ENCODE results near the gene CACTIN.
"Not testable (repeated sequence)": the region's sequence is repeated elsewhere in the genome, so short reads cannot be mapped to it uniquely, and the experiment has no call there.

Gene CACTIN

DNA sequence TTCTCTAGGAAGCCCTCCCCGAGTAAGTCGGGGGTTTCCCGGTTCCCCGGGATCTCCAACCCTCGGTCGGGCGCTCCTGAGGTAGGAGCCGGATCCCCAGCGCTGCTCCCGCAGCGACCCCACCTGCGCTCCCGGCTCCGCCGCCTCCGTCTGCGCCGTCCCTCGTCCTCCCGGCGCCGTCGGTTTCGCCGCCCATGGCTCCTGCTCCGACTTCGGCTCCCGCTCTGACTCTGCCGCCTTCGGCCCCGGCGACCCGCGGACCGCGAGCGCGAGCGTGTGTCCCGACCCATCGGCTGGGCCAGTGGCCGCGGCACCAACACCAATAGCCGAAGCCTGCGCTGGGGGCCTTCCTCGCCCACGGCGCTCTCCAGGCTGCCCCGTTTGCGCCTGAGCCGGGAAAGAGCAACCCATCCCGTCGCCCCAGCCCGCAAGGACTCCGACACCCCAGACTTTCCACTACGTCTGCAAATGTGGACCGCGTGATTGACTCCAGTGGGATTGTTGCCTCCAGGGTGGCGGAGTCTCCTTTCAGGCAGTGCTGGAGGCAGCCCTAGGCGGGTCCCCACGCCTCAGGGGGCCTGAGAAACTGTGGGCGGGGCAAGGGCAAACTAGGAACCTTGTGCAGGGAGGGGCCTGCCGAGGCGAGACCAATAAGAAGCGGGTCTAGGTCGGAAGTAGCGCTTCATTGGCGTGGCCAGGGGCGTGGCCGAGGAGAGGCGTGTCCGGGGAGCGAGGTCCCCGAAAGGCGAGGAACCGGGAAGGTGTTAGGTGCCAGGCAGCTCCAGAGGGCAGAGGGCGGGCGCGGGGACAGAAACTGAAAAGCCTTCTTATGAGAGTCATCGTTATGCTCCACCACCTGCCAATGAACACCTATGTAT, at the start of gene CACTIN:
TSS of gene CACTIN (minus strand) at position 318 of the 878 bp plus-strand sequence. CDS start at position 290, 28 bp downstream.
- DNase-seq (ENCODE audit: low spot score): peak; percentile 99

DNA sequence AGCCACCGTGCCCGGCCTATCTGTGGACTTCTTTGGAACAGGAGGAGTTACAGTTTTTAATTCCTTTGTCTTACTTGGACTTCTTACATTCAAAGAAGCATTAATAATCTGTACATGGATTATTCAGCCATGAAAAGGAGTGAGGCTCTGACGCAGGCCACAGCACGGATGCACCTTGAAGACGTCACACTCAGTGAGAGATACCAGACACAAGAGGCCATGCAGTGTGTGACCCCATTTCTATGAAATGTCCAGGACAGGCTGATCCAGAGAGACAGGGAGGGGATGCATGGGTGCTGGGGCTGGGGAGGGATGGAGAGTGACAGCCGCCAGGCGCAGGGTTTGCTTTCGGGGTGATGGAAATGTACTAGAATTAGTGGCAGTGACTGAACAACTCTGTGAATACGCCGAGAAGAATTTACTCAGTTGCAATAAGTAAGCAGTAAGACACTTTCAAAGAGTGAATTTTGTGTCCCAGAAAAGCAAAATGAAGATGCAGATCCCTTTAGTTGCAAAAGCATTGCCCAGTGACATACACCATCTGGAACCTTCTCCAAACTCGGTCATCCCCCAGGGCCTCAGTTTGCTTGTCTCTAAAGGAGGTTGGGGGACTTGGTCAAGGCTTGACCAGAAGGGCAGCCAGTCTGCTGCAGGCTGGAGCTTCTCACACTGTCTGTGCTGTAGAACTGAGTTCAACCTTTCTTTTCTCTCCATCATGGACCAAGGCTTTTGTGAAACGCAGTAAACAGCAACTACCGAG, 48.4 kb upstream of the CACTIN start:
- no peak for DNase-seq (ENCODE audit: low spot score)

DNA sequence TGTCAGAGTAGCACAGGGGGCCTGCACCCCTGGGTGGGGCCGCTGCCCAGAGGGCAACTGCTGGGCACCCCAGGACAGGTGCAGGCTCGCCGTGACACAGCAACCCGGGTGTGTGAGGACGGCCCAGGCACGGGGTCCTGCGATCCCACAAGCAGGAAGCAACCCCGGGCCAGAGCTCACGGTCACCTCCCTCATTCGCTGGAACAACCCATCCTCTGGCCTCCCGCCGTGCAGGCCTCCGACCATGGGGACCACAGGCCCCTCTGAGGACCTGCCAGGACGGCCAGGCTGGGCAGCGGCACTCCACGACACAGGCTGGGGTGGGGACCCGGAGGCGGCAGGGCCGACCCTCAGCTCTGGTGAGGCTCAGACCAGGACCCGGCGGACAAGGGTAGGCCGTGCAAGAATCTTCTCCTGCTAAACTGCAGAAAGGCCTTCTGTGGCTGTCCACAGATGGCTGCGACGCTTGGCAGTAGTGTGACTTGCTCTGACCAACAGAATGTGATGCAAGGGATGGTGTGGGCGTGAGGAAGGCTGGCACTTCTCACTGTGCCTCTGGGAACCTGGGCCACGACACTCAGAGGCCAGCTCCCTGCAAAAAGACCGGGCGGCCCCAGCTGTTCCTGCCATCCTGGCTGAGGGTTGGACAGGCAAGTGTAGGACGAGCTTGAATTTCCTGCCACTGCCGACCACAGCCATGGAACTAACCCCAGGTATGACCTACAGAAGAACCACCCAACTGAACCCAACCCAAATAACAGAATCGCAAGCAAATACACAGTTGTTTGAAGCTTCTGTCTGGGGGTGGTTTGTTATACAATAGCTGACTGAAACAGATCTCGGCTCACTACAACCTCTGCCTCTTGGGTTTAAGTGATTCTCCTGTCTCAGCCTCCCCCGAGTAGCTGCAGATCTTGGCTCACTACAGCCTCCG, 47.2 kb upstream of the CACTIN start:
- no peak for DNase-seq (ENCODE audit: low spot score)

DNA sequence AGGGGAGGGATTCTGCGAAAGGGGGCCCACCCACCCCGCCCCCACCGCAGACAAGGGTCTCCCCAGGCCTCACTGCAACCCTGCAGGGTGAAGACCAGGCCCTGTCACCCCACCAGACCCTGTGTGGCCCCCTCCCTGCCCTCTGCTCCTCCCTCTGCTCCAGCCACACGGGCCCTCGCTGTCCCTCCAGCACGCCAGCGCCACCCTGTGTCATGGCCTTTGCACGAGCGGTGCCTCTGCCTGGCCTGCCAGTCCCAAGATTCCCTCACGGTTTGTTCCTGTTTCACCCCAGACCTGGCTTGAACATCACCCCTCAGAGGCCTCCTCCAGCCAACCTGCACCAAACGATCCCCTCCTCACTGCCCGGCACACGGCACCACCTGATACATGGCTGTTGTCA, 46.4 kb upstream of the CACTIN start:
- DNase-seq (ENCODE audit: low spot score): no peak

DNA sequence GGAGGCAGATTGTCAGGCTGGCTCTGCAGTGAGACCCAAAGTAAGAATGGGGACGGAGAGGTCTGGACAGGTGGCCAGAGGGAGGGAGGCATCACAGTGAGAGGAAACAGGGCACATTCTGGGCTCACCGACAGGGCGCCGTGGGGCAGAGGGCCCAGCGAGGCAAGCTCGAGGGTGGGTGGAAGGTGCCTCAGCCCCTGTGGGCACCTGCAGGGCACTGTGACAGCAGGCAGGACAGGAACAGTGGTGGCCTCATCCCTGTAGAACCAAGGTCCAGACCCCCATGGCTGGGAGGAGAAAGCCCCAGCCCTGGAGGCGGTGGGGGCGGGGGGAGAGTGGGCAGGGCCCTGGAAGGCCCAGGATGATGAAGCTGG, 46.0 kb upstream of the CACTIN start:
- no peak for DNase-seq (ENCODE audit: low spot score)

DNA sequence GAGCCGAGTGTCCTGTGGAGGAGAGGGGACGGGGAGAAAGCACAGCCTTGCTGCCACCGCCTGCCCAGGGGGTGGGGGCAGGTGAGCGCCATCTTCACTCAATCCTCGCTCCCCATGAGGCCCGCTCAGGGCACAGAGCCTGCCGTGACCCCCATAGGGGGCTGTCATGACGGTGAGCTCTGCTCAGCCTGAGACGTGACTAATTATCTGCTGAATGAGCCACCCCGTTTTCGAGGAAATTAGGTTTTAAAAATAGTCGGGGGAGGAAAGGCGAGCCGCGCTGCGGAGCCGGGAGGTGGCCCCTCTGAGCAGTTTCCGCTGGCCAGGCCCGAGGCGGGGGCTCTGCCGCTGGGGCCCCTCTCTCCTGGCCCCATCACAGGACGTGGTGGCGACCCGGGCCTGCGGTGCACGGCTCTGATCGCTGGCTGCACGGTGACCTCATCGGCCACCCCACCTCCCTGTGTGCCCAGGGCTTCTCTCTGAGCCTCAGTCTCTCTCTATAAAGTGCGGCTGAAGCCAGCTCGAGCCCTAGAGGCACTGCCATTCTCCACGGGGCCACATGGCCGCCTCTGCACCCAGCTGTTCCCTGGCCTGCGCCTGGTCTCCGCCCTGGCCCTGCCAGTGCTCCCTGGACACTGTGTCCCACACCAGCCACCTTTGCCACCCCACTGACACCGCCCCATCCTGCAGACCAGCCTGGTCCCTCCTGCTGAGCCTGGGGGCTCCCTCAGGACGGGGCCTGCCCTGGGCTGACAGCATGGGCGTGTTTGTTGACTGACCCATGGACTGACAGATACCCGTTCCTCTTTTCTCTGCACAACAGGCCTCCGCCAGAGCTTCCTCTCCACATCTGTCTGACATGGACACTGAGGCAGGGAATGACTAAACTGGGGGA, 45.3 kb upstream of the CACTIN start:
- peak; percentile 49 for DNase-seq (ENCODE audit: low spot score)

DNA sequence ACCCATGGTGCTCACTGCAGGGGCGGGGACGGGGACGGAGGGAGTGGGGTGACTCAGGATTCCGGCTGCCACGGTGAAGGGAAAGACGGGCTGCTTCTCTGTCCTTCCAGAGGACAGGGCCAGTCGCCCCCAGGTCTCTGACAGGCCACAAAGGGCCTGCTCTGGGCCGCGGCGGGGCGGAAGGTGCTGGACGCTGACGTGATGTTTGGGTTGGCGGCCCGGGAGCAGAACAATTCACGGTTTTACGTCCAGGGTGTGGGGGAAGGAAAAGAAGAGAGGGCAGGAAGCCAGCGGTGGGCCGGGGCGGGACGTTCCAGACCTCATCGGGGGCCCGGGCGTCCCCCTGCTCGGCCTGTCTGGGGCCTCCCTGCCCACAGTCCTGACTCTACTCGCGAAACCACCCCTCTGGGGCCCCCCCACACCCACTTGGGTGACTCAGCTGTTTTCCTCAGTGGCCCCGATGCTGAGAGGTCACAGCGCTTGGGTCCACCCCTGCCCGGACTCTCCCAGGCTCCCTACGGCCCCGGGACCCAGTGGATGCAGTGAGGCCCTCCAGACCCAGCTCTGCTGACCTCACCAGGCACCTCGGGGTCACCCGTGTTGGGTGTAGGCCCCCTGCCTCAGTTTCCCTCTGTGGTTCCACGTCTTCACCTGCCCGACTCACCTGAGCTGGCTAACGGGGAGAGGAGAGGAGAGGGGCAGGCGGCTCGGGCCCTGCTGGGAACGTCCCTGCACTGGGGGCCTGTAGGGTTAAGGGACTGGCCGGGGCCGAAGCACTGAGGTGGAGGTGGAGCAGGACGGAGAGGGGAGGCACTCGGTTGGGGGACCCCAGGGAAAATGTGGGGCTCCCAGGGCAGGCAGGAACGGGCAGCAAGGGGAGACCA, 44.4 kb upstream of the CACTIN start:
- peak; percentile 29 for DNase-seq (ENCODE audit: low spot score)

DNA sequence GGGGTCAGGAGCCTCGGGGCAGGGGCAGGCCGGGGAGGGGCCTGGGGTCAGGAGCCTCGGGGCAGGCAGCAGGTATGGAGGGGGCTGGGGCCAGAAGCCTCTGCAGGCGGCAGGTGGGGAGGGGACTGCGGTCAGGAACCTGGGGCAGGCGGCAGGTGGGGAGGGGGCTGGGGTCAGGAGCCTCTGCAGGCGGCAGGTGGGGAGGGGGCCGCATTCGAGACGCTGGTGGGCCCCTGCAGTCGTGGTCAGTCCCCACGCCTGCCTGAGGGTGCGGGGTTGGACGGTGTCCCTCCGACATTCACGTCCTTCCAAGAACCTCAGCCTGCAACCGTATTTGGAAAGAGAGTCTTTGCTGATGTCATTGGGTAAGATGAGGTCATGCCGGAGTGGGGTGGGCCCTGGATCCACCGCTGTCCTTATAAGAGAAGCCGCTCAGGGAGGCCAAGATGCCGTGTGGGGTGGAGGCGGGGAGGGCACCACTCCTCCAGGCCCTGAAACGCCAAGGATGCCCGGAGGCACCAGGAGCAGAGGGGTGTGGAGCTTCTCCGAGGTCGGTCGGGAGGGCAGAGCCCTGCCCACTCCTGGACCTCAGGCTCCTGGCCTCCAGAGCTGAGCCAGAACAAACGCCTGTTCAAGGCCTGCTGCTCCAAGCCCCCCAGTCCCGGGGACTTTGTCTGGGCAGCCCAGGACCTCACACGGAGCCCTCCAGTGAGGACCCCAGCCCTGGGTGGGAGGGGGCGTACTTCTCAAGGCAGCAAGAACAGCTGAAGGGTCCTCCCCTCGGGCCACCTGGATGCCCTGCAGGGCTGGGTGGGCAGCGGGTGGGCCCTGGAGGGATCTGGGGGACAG, 43.6 kb upstream of the CACTIN start:
- DNase-seq (ENCODE audit: low spot score): no peak

DNA sequence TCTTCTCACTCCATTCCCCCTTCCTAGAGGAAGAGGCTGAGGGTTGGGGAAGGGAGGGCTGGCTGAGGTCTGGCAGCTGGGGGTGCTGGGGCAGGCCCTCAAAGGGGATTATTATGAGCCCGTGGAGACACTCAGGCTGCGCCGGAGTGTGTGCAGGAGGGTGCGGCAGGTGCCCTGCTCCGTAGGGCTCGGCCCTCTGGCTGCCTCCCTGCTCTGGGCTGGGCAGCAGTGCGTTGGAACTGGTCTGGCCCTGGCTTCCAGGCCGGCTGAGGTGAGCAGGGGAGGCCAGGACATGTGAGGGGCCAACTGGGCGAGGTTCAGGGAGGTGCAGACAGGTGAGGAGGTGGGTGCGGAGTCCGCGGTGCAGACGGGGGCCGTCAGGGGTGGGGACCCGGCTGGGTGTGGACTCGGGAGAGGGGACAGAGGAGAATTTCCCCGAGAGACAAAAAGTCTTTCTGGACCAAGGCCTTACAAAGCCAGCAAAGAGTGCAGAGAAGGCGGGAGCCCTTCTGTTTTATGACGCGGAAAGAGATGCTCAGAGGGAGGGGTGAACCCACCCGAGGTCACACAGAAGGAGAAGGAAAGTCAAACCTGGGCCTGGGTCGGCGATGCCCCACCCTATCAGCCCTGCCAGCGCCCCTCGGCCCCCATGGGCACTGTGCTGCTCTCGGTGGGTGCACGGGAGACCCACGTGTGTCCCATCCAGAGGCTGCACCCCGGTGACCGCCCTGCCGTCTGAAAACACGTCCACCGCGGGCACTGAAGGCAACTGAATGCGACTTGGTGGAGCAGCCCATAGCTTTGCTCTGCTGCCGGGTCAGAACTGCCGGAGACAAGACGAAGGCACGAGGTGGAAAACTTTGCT, 42.7 kb upstream of the CACTIN start:
- DNase-seq (ENCODE audit: low spot score): no peak

DNA sequence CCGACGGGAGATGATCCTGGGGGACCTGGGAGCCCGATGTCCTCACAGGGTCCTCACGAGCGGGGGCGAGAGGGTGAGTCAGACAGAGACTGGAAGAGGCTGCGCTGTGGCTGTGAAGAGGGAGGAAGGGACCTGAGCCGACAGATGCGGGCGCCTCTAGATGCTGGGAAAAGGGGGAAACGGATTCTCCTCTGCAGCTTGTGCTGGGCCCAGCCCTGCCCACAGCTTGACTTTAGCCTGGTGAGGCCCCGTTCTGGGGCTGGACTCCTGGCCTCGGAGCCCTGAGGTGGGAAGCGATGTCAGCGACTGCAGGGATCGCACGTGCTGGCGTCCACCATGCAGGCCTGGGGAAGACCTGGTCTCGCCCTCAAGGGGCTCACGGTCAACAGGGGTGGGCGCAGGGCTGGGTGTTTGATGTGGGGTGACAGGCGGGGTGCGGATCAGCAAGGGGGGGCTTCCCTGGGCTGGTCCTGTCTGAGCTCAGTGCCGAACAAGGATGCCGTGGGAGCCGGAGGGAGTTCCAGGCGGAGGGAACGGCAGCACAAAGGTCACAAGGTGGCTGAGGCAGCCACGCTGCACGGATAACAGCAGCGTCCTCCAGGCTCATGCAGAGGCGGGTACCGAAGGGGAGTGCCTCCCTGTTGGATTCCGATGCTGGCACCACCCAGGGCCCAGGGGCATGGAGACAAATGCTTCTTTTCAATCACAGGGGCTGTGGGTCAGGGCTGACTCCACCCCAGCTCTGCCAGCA, 41.9 kb upstream of the CACTIN start:
- no peak for DNase-seq (ENCODE audit: low spot score)

DNA sequence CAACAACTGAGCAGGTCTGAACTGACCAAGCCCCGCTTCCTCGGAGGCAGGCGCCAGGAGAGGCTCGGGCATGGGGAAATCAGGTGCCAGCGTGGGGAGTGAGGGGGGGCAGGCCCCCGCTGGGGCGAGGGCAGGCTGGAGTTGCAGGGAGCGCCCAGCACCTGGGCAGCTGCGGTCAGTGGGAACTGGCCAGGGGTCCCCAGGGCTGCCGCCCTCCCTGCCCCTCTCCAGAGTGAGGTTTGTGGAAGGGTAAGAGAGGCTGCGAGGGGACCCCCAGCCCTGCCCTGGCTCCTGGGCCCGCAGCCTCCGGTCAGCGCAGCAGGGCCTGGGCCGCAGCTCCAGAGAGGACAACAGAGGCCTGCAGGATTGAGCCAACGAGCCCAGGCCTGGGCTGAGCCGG, 41.2 kb upstream of the CACTIN start:
- DNase-seq (ENCODE audit: low spot score): no peak

DNA sequence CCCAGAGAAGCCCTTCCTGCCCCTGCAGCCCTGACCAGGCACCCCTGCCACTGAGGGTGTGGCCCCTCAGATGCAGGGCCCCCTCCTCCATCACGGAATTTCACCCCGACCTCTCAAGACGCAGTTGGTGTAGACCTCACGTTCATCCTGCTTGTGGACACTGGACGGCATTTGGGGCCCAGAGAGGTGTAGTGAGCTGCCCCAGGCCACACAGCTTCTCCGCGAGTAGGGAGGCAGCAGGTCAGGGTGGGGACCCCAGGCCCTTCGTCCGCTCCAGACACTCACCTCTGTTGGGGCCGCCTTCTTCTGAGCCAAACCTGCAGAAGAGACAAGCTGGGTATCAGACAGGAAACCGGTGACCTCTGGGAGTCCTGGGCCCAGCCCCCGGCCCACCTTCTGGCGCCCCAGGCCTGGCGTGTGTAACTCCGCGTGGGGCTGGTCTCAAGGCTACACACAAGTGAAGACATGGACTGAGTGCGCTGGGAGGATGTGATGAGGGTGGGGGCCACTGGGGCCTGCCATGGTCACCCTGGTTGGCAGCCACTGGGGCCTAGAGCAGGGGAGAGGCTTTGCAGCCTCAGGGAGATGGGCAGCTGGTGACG, 40.5 kb upstream of the CACTIN start:
- no peak for DNase-seq (ENCODE audit: low spot score)

DNA sequence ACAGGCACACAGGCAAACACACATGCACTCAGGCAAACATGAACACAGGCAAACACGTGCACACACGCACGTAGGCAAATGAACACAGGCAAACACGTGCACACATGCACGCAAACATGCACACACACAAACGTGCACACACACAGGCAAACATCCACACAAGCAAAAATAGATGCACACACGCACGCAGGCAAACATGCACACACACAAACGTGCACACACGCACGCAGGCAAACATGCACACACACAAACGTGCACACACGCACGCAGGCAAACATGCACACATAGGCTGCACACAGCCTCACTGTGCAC, 39.9 kb upstream of the CACTIN start:
- DNase-seq (ENCODE audit: low spot score): not testable (repeated sequence)

DNA sequence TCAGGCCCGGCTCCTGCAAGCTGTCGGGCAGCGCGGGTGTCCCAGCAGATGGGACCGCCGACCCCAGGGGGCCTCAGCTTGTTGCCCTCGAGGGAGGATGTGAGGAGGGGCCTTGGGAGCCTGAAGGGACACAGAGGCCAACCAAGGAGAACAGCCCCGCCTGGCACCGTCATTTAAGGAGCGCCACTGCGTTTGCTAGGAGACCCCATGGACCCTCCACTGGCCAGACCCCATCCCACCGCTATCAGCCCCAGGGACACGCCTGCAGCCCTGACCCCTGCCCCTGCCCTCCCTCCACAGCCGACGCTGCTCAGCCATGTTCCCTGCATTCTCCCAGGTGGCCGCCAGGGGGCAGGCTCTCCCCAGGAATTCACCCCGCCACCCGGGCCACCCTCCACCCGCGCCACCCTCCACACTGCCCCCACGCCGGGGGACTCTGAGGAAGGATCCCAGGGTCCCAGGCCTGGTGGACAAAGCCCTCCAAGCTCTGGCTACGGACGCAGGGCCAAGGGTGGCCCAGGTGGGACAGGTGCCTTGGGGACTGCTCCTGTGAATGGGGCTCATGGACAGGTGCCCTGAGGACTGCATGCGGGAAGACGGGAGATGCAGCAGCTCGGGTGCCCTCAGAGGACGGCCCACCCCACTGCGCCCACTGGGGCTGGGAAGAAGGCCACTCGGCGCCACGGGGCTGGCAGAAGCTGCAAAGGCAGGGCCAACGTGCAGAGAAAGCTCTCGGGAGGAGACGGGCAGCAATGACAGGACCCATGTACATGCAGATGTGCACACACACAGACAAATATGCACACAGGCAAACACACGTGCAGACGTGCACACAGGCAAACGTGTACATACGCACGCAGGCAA, 39.3 kb upstream of the CACTIN start:
- peak; percentile 74 for DNase-seq (ENCODE audit: low spot score)

DNA sequence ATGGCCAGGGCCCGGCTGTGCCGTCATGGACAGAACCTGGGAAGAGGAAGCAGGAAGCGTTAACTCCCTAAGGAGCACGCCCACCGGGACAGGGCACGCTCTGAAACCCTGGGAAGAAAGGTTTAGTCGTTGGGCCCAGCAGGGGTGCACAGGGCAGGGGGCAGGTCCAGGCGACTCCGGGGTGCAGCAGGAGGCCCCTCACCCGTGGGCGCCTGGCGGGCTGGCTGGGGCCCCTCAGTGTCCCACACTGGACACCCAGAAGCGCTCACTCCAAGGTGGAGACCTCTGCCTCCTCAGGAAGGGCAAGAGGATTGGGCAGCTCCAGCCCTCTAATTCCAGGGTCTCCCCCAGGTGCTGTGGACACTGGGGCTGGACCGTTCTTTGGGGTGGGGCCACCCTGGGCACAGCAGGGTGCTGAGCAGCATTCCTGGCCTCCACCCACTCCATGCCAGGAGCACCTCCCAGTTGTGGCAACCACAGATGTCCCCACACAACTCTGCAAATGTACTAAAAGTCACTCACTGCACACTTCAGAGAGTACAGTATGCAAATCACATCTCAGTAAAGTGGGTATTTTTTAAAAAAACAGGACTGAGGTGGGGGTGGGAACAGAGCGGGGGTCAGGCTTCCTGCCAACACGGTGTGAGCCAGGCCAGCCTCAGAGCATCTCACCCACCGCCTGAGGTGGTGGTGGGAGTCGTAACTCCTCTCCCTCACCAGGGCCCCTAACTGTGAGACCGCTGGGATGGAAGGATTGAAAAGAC, 38.5 kb upstream of the CACTIN start:
- DNase-seq (ENCODE audit: low spot score): no peak
